Liver (tissue), 9 donors: Measurements from ENCODE around the gene SLC1A2. TPM values are rescaled to one million over a fixed set of nuclear protein-coding genes. Genes with fewer than 3 reads are reported as not detected.
A peak's percentile ranks its signal among the peaks of the same experiment; 100 is the strongest.

ENCODE experiments used
- DNase-seq: peaks from one replicate; pipeline ENCODE4 v3.0.0-alpha.2; 2017; ENCODE audit warnings: low spot score
- H3K27ac ChIP-seq, 2 donors: one replicate each; pipeline ENCODE4 v1.7.0; 2013; ENCODE audit warnings: inconsistent platforms in 2 of 2, low read length in 2 of 2, control low read depth in 1 of 2, low read depth in 1 of 2, mild to moderate bottlenecking in 1 of 2
- H3K27me3 ChIP-seq, 4 donors: one replicate each; pipeline versions ENCODE4 v1.6.1 to v1.7.0; 2013; ENCODE audit warnings: low read length in 3 of 4, inconsistent platforms in 1 of 4, mild to moderate bottlenecking in 1 of 4, moderate library complexity in 1 of 4; ENCODE audit not compliant: control insufficient read depth in 4 of 4, insufficient read depth in 4 of 4
- H3K36me3 ChIP-seq, 4 donors: one replicate each; pipeline versions ENCODE4 v1.6.1 to v1.7.0; 2013; ENCODE audit warnings: low read length in 3 of 4, mild to moderate bottlenecking in 3 of 4, low read depth in 1 of 4, moderate library complexity in 1 of 4; ENCODE audit not compliant: control insufficient read depth in 4 of 4, insufficient read depth in 3 of 4
- H3K4me1 ChIP-seq, 4 donors: one replicate each; pipeline versions ENCODE4 v1.6.1 to v1.7.0; 2013; ENCODE audit warnings: low read length in 3 of 4, mild to moderate bottlenecking in 3 of 4, moderate library complexity in 1 of 4; ENCODE audit not compliant: control insufficient read depth in 4 of 4, insufficient read depth in 4 of 4
- H3K4me3 ChIP-seq, 3 donors: one replicate each; pipeline versions ENCODE4 v1.6.1 to v1.7.0; 2013; ENCODE audit warnings: low read length in 3 of 3, control low read depth in 1 of 3, low read depth in 1 of 3, mild to moderate bottlenecking in 1 of 3
- H3K9ac ChIP-seq, 2 donors: one replicate each; pipeline ENCODE4 v1.7.0; 2013; ENCODE audit warnings: low read length in 2 of 2, mild to moderate bottlenecking in 2 of 2, moderate library complexity in 2 of 2, control low read depth in 1 of 2, low read depth in 1 of 2
- H3K9me3 ChIP-seq, 4 donors: one replicate each; pipeline versions ENCODE4 v1.6.1 to v1.7.0; 2013; ENCODE audit warnings: low read length in 3 of 4; ENCODE audit not compliant: control insufficient read depth in 4 of 4
- FOXA1 ChIP-seq: IDR thresholded peaks from 2 replicates; pipeline ENCODE4 v1.6.1; 2016; ENCODE audit warnings: antibody characterized with exemption
- FOXA2 ChIP-seq: IDR thresholded peaks from 2 replicates; pipeline ENCODE4 v1.6.1; 2016; ENCODE audit warnings: antibody characterized with exemption
- HNF4A ChIP-seq, 2 donors: conservative IDR thresholded peaks; 2 replicates each; pipeline ENCODE4 v1.6.1; 2016; ENCODE audit warnings: antibody characterized with exemption in 2 of 2, mild to moderate bottlenecking in 2 of 2
- HNF4G ChIP-seq: IDR thresholded peaks from 2 replicates; pipeline ENCODE4 v1.6.1; 2016; ENCODE audit warnings: antibody characterized with exemption
- MAX ChIP-seq: IDR thresholded peaks from 2 replicates; pipeline ENCODE4 v1.6.1; 2016; ENCODE audit warnings: antibody characterized with exemption
- NR2F2 ChIP-seq: IDR thresholded peaks from 2 replicates; pipeline ENCODE4 v1.6.1; 2016; ENCODE audit warnings: antibody characterized with exemption
- RAD21 ChIP-seq, 2 donors: IDR thresholded peaks; 2 replicates each; pipeline ENCODE4 v1.6.1; 2016; ENCODE audit warnings: antibody characterized with exemption in 2 of 2, mild to moderate bottlenecking in 2 of 2
- RXRA ChIP-seq, 2 donors: IDR thresholded peaks; 2 replicates each; pipeline ENCODE4 v1.6.1; 2017 to 2018; ENCODE audit warnings: antibody characterized with exemption in 2 of 2, mild to moderate bottlenecking in 1 of 2
- SP1 ChIP-seq: IDR thresholded peaks from 2 replicates; pipeline ENCODE4 v1.6.1; 2018; ENCODE audit warnings: antibody characterized with exemption, mild to moderate bottlenecking
- WGBS: extraction: QIAGEN DNeasy Blood & Tissue Kit; methylation state at CpG from one replicate; pipeline ENCODE4 v1.1.7; 2013; 5-methylcytosine and 5-hydroxymethylcytosine counted together
- polyA plus RNA-seq, 2 donors: library from polyadenylated mRNA; stranded (reverse) in 1 of 2; unstranded in 1 of 2; fragments of 200-250 nt in 1 of 2; fragments of >200 nt in 1 of 2; fragmentation: Nextera tagmentation in 1 of 2; extraction: Ambion mirVana in 1 of 2; gene quantifications; one replicate each; pipeline versions ENCODE4 v1.2.1 to v1.2.3, GENCODE V29; 2013 to 2015
- total RNA-seq, 2 donors: library from RNA; depleted of rRNA; stranded (reverse); fragments of >200 nt; gene quantifications; one replicate each; pipeline ENCODE4 v1.2.3, GENCODE V29; 2014
- TF ChIP-seq, protein P1 (sequence below): fragments of 150-350 bp; IDR thresholded peaks from 2 replicates; pipeline ENCODE4 v1.5.1; 2017; ENCODE audit warnings: improper control_type of control experiment, low read depth, low read length; ENCODE audit not compliant: missing input control
- TF ChIP-seq, protein P2 (sequence below): IDR thresholded peaks from 2 replicates; pipeline ENCODE4 v1.6.1; 2016; ENCODE audit warnings: antibody characterized with exemption, mild to moderate bottlenecking
- TF ChIP-seq, protein P3 (sequence below): IDR thresholded peaks from 2 replicates; pipeline ENCODE4 v1.6.1; 2016; ENCODE audit warnings: antibody characterized with exemption
- donor health status: healthy.
- donor health status: healthy.
- donor health status: healthy.
- donor health status: healthy.
- donor health status: healthy.

SLC1A2 gene
- total and polyA plus RNA-seq, 4 donors: 6.4 to 19.5 (median 13.5) TPM

DNA sequence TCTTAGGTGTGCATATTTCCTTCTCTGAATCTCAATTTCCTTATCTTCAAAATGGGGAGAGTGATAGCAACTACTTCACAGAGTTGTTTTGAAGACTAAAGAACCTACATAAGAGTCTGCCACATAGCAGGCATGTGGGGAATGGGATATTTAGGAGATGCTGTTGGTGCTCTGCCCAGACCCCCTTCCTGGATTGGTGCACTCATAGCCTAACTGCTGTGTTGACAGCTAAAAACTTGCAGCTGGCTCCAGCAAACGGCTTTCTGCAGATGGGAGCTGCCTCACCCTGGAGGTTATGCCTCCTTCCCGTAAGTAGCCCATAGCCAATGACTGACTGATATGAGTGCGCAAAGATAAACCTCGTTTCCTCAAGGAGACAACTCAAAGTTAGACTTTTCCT lies 174.3 kb downstream of the SLC1A2 start:
- H3K9ac ChIP-seq: no peak overlapping the region
- H3K27me3 ChIP-seq: no peaks in the 10 kb centered on the region
- H3K4me3 ChIP-seq: no peak overlapping the region
- TF ChIP-seq HNF4G: no peak
- TF ChIP-seq, protein P1, sequence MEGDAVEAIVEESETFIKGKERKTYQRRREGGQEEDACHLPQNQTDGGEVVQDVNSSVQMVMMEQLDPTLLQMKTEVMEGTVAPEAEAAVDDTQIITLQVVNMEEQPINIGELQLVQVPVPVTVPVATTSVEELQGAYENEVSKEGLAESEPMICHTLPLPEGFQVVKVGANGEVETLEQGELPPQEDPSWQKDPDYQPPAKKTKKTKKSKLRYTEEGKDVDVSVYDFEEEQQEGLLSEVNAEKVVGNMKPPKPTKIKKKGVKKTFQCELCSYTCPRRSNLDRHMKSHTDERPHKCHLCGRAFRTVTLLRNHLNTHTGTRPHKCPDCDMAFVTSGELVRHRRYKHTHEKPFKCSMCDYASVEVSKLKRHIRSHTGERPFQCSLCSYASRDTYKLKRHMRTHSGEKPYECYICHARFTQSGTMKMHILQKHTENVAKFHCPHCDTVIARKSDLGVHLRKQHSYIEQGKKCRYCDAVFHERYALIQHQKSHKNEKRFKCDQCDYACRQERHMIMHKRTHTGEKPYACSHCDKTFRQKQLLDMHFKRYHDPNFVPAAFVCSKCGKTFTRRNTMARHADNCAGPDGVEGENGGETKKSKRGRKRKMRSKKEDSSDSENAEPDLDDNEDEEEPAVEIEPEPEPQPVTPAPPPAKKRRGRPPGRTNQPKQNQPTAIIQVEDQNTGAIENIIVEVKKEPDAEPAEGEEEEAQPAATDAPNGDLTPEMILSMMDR: no peak
- TF ChIP-seq FOXA1: no peak
- TF ChIP-seq, protein P2, sequence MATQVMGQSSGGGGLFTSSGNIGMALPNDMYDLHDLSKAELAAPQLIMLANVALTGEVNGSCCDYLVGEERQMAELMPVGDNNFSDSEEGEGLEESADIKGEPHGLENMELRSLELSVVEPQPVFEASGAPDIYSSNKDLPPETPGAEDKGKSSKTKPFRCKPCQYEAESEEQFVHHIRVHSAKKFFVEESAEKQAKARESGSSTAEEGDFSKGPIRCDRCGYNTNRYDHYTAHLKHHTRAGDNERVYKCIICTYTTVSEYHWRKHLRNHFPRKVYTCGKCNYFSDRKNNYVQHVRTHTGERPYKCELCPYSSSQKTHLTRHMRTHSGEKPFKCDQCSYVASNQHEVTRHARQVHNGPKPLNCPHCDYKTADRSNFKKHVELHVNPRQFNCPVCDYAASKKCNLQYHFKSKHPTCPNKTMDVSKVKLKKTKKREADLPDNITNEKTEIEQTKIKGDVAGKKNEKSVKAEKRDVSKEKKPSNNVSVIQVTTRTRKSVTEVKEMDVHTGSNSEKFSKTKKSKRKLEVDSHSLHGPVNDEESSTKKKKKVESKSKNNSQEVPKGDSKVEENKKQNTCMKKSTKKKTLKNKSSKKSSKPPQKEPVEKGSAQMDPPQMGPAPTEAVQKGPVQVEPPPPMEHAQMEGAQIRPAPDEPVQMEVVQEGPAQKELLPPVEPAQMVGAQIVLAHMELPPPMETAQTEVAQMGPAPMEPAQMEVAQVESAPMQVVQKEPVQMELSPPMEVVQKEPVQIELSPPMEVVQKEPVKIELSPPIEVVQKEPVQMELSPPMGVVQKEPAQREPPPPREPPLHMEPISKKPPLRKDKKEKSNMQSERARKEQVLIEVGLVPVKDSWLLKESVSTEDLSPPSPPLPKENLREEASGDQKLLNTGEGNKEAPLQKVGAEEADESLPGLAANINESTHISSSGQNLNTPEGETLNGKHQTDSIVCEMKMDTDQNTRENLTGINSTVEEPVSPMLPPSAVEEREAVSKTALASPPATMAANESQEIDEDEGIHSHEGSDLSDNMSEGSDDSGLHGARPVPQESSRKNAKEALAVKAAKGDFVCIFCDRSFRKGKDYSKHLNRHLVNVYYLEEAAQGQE: no peak
- TF ChIP-seq SP1: no peak
- TF ChIP-seq NR2F2: no peak
- no peak for TF ChIP-seq RXRA (IDR thresholded peaks at IDR 0.05)
- TF ChIP-seq, protein P3, sequence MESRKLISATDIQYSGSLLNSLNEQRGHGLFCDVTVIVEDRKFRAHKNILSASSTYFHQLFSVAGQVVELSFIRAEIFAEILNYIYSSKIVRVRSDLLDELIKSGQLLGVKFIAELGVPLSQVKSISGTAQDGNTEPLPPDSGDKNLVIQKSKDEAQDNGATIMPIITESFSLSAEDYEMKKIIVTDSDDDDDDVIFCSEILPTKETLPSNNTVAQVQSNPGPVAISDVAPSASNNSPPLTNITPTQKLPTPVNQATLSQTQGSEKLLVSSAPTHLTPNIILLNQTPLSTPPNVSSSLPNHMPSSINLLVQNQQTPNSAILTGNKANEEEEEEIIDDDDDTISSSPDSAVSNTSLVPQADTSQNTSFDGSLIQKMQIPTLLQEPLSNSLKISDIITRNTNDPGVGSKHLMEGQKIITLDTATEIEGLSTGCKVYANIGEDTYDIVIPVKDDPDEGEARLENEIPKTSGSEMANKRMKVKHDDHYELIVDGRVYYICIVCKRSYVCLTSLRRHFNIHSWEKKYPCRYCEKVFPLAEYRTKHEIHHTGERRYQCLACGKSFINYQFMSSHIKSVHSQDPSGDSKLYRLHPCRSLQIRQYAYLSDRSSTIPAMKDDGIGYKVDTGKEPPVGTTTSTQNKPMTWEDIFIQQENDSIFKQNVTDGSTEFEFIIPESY: no peak
- TF ChIP-seq FOXA2: no peak
- TF ChIP-seq MAX: no peak
- TF ChIP-seq RAD21 (IDR thresholded peaks at IDR 0.05): no peak
- no peak overlapping the region for H3K27ac ChIP-seq
- no peak for DNase-seq
- H3K9me3 ChIP-seq: no peaks in the 10 kb centered on the region
- 85% methylated on average over 4 of the region's 4 CpGs for WGBS
- no peaks in the 10 kb centered on the region for H3K4me1 ChIP-seq
- H3K36me3 ChIP-seq: no peaks in the 10 kb centered on the region

GRCh38 chr11:35243774-35244173 lies 175.6 kb downstream of the SLC1A2 start:
- Histone ChIP-seq H3K4me3 (no peak overlapping the region), H3K36me3 (no peaks in the 10 kb centered on the region), H3K27ac (no peak overlapping the region), H3K27me3 (no peaks in the 10 kb centered on the region), H3K4me1 (peaks cover 0 to 2% (median 0%) of the 10 kb centered on the region in 4 donors), H3K9me3 (no peaks in the 10 kb centered on the region), H3K9ac (no peak overlapping the region)
- WGBS: 92% methylated on average over 2 of the region's 2 CpGs
- no peak for DNase-seq
- no peak for TF ChIP-seq SP1
- peak in 1 of 2 donors; percentile 5 for TF ChIP-seq HNF4A (conservative IDR thresholded peaks at IDR 0.05)
